GM19438 (cell line): ENCODE data around the gene MEF2C.
A peak's percentile ranks its signal among the peaks of the same experiment; 100 is the strongest.
"Not testable (repeated sequence)": the region's sequence is repeated elsewhere in the genome, so short reads cannot be mapped to it uniquely, and the experiment has no call there.

Source experiments
- ATAC-seq: cut with Tn5 transposase; IDR thresholded peaks from one replicate; pipeline ENCODE4 v1.9.1; 2021; ENCODE audit warnings: low read depth; ENCODE audit not compliant: unreplicated experiment

The MEF2C gene

DNA sequence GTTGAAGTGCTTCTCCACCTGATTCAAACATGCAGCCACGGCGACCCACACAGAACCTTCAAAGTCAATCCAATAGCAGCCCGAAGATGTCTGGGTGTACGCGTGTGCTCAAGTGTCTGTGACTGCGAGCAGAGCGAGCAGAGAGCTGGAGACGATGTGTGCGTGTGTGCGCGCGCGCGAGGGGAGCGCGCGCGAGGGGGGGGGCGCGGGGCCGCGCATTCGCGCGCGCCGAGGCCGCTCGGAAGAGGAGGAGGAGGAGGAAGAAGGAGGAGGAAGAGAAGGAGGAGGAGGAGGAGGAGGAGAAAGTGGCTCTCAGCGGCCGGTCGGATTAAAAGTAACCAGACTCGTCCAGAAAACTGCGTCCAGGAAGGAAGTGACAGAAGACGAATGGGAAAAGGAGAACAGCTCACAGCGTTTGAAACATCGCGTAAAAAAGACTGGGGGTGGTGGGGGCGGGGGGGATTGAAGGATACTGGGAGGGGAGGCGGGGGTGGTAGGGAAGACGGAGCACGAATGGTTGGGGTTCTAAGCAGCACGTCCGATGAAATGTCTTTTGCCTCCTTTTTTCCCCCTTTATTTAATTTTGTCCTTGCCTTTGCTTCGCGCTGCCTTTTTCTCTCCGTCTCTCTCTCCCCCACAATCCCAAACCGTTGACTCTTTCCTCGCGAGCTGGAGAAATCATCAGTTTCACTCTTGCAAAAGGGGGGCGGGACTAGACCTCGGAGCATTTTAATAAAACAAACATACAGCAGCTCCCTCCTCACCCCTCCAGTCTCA is at the start of gene MEF2C:
MEF2C (minus strand) TSS at position 126 of the 777 bp plus-strand sequence. CDS start 59,396 bp downstream, outside the sequence.
- ATAC-seq = peak; percentile 34

DNA sequence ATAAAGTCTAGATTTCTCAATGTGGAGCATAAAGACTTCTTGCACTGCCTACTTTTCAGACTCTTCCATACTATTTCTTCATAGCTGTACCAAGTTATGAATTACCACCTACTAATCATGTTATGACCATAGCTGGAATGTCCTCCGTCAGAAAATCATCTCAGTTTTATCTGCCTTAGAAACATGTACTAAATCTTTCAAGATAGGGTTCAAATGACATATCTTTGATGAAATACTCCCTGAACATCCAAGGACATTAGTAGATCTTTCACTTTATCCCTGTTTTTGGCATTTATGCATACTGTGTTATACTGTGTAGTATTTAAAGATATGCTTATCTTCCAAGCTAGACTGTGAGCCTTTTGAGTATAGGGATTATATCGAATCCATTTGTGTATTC is 49.6 kb upstream of the MEF2C start:
- ATAC-seq = no peak

DNA sequence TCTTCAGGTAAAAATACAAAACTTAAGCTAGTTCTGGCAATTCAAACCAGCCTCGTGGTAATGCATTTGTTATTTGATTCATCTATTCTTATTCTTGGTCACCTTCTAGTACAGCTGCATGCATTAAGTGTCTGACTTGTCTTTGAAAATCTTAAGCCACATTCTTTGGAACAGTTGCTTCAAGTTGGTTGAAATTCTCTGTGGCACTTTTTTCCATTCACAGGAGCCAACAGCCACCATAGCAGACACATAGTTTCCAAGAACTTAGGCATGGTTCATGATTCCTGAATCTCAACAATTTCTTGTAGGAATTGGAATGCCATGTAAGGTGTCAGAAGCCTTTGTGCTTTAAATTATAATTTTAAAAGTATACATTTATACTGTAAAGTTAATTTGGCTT is 47.4 kb upstream of the MEF2C start:
- ATAC-seq = no peak

DNA sequence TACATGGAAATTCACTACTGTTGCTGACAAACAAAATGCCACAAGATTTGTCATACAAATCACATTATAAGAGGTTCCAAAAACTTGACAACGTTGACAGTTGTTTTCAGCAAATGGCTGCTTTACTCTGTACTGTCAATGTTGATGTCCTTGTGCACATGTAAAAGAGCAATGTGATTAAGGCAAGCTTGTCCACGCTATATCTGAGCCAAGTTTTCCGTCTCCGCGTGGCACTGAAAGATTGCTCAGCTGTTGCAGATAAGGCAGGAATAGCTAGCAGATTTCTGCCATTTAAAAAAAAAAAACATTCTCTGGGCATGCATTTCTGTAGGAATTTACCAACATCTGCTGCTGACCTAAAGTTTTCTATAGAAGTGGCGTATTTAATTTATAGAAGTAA is 46.4 kb upstream of the MEF2C start:
- ATAC-seq = no peak

DNA sequence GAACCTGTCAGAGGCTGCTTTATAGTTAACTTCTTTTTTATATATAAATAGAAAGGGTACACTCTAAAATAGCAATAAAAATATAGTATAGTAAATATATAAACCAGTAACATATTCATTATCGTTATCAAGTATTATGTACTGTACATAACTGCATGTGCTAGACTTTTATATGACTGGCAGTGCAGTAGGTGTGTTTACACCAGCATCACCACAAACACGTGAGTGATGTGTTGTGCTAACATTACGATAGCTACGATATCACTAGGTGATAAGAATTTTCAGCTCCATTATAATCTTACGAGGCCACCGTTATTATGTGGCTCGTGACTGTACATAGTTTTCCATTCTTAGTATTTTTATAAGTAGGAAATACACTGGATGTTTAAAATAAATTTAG is 43.8 kb upstream of the MEF2C start:
- no peak for ATAC-seq

DNA sequence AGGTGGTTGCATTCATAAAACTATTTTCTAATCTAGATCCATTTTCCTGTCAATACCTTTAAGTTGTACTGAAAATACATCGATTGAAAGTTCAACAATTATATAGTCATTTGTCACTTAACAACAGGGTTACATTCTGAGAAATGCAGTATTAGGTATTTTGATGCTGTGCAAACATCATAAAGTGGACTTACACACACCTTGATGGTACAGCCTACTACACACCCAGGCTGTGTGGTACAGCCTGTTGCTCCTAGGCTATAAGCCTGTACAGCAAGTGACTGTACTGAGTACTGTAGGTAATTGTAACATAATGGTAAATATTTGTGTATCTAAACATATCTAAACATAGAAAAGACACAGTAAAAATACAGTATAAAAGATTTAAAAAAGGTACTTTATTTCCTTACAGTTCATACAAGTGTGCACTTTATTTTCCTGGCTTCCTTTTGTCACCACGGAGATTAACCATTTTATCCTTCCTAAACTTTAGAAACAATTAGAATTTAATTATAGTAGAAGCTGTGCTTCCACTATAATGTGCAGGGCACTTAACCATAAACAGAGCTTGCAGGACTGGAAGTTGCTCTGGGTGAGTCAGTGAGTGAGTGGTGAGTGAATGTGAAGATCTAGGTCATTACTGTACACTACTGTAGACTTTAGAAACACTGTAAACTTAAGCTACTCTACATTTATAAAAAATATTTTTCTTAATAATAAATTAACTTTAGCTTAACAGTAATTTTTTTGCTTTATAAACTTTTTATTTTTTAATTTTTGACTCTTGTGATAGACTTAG is 42.9 kb upstream of the MEF2C start:
- ATAC-seq = no peak

DNA sequence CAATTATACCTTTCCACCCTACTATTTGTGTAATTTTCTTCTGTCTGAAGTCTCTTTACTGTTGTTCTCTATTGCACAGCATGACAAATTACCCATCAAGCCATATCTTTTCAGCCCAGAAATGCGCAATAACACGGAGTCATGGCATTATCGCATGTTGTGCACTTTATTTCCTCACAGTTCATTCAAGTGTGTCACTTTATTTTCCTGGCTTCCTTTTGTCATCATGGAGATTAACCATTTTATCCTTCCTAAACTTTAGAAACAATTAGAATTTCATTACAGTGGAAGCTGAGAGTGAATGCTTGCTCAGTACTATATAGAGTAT is 41.3 kb upstream of the MEF2C start:
- ATAC-seq = no peak

DNA sequence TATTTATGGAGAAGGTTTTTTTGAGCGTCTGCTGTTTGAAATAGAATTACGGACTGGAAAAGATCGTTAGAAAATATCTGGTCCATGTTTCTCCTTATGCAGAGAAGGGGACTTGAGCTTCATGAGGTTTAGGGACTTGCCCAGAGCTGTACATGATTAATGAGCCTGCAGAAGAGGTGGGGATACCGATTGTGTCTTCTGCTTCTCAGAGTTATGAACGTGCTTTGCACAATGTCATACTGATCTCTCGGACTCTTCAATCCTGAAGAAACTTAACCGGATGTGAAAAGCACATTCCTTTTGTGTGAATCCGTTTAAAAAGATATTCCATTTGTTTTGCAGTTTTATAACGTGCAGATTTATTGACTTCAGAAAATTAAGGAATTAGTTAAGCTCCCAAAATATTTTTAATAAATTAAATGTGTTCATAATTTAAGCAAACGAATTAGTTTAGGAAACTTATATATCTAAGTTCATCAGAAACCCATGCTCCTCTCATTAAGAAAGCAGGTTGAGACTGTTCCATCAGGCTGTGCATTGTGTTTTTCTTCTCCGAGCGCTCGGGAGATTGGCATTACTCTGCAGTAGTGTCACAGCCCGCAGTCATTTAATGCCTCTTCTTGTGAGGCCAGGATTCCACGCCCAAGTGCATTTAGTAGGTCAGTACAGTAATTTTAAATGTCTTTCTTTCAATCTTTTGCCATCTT is 40.8 kb upstream of the MEF2C start:
- ATAC-seq = no peak

DNA sequence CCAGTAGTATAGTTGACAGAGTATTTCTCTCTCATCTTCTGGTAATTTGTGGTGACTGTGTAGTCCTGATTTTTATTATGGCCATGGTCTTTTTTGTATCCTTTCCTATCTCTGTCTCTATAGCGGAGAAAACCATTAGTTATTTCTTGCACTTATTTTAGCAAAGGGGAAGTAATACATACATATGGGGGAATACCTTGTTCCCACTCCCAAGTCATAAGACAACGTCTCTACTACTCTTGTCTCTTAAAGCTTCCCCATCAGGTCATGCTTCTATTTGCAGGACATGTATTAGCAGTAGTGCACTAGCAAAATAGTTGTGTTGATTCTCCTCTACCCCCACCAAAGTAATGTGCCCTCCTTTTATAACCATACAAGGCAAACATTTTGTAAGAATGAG is 29.8 kb upstream of the MEF2C start:
- not testable (repeated sequence) for ATAC-seq

DNA sequence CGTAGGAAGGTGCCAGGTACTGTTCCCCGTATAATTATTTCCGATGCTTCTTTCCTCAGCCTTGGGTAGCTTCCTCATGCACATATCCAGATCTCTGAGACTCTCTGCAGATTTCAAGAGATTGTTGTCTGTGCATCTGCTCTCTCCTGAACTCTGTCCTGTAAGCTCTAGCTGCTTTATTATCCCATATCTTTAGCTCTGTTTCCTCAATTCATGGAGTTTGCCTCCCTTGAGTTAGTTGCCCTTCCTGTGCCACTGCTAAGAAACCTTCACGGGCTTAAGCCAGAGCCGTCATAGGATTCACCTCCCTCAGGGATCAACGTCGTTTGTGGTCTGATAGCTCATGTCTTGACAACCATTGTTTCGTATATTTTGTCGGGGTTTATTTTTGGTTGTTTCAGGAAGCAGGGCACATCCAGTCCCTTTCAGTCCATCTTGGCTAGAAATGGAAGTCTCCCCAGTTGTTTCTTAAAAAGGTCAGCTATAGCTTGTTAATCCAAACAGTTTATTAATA is 28.1 kb upstream of the MEF2C start:
- not testable (repeated sequence) for ATAC-seq

DNA sequence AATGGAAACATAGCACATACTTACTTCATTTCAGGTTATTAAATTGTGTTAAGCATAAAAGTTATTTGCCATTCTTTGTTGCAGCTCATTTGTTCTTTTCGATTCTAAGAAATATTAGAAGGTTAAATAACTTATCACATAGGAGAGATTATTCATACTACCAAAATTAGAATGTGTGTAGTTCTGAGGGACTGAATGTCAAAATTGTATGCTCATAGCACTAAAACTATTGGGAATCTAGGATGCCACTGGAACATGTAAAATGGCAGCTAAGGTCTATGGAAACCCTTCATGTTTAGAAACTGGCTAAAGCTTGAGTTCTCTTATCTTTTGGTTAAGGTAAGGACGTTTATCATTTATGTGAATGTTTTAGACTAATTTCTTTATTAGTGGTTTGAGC is 21.5 kb upstream of the MEF2C start:
- not testable (repeated sequence) for ATAC-seq

DNA sequence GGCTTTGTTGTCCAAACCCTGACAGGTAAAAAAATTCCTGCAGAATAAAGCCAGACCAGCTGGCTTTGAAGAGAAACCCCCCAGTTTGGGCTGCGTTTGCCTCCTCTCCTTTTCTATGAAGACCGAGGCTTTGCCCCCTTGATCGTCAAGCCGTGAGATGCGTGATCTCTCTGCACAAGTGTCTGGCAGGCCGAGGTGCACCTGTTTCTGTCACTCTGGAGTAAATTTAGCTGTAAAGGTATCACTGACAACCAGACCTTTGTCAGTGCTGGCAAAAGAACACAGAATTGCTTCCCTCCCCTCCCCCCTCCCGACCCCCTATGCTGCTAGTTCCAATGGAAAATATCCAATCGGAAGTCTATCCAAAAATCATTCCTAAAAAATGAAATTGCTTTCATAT is 21.0 kb upstream of the MEF2C start:
- ATAC-seq = not testable (repeated sequence)

DNA sequence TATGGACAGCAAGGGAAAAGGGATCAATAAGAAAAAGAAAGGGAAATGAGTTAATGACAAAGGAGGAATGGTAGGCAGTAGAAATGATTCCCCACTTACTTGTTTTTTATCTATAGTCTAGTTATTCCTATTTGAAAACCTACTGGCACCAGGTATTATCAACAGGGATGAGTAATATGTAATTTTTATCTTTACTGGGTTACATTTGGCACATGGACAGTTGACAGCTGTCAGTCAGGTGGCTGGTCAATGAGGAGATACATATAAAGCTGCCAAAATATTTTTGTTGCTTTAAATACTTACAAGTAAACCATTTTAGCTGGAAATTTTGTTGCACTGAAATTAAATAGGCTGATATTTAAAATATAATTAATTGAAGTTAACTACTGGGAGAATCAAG is 18.1 kb upstream of the MEF2C start:
- not testable (repeated sequence) for ATAC-seq

DNA sequence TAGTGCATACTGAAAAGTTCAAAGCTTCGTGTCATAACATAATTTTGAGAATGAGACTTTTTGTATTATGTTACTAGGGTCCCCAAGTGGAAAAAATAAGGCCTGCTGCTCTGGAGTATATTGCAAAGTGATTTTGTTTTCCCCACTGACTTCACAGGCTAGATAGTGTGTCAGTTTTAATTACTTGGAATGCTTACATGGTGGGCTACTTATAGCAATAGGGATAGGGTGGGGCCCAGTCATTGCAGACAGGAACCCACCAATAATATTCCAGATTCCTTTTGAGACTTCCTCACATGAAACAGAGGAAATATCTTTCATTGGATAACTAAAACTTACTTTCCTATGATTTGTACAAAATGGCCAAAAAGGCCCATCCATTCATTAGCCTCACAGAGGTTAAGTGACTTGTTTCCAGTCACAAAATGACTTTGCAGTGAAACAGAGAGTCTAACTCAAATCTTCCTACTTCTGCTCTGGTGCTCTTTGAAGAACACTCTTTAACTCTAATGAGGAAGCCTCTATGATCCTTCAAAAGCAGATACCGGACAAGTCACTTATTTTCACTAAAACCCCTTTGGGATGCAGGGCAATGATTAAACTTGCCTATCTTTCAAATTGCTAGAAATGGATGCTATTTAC is 16.2 kb upstream of the MEF2C start:
- no peak for ATAC-seq

DNA sequence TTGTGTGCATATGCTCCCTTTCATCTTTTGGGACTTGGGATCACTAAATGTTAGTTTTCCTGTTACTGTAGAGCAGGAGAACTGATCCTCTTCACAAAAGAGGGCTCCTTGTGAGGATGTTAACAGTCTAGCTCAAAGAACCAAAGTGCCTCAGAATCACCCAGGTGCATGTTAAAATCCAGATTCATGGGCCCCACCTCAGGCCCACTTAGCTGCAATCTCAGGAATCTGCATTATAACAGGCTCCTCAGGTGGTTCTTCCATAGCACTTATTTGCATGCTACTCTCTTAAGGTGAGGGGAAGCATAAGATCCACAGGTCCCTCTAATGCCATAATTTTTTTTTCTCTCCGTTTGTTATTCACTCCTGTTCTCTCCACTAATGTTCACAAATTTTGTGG is 14.8 kb upstream of the MEF2C start:
- no peak for ATAC-seq

DNA sequence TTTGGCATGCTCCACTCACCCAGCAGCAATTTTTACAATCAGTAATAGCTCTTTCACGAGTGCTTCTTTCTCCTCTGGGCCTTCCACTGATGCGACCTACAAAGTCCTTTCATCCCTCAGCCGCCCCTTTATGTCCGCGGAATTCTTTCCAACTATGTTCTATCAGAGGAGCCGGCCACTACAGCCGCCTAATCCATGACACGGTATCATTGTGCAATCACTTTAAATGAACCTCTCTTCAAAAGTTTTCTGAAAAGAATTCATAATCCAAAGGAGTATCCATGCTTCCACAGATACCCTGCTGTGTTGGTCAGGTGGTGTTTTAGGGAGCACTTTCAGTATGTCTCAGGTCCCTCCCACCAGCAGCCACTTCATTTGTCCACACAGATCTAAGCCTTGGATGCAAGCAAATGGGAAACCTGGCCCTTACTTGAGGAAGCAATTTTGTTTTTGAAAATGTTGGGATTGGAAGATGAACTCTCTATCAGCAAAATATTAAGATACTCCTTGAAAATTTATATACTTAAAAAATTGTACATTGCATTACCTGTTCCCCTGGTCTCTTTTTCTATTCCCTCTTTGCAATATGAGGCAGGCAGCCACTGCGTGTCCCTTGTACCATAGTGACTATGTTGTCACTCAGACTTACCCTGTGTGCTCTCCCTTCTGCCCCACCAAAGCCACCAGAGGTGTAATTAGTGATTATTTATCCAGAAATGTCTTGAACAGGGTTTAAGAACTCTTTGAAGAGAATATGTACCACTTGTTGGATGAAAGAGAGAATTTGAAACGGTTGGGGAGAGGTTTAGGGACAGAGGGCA is 12.9 kb upstream of the MEF2C start:
- no peak for ATAC-seq

DNA sequence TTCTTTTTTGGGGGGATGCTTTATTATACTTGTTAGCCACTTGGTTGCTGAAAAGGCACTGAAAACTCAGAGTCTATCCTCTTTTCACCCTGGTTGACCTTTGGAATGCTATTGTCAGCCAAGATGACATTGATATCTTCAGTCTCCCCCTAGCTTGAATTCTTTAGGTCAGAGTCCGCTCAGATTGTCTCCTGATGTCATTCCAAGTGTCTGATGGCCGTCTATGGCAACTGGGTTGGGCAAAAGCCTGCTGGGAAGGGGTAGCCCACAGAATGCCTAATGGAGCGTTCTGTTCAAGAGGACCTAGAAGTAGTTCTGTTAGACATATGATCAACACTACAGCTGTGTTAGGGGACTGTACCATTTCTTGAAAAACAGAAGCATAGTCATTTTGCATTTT is 9.7 kb upstream of the MEF2C start:
- no peak for ATAC-seq

DNA sequence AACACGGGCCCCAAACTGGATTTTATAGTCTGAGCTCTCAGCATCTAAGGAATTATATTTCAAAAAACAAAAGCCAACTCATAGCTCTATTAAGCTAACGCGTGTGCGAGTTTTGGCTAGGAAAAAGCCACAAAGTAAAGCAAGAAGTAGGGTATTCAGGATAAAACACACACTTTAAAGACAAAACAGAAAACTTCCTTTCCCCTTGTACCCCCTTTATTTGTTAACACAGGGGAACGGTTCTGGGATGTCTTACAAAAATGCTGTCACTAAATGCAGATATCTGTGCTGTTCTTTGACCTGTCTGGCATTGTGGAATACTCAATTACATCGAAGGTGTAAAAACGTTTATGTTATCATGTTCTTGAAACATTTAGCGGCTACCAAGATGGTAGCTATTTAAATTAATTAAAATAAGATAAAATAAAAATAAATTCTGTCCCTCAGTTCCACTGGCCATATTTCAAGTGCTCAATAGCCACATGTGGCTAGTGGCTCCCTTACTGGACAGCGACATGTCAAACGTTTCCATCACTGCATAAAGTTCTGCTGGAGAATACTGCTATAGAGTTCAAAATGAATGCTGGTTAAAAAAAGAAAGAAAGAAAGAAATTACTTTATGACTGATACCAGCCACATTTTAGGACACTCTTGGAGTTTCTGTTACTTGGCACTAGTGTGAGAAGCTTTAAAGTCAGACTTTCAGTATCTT is 7.2 kb upstream of the MEF2C start:
- no peak for ATAC-seq
